HG02763 (cell line): Measurements from ENCODE around the gene DOCK7.
A peak's percentile ranks its signal among the peaks of the same experiment; 100 is the strongest.
"Not testable (repeated sequence)": the region's sequence is repeated elsewhere in the genome, so short reads cannot be mapped to it uniquely, and the experiment has no call there.

Experiments
- ATAC-seq: cut with Tn5 transposase; IDR thresholded peaks from one replicate; pipeline ENCODE4 v1.9.1; 2021; ENCODE audit warnings: mild to moderate bottlenecking, moderate library complexity; ENCODE audit not compliant: unreplicated experiment

Gene DOCK7

GRCh38 chr1:62613890-62614289 lies 74.3 kb downstream of the DOCK7 start:
- ATAC-seq: no peak

DNA sequence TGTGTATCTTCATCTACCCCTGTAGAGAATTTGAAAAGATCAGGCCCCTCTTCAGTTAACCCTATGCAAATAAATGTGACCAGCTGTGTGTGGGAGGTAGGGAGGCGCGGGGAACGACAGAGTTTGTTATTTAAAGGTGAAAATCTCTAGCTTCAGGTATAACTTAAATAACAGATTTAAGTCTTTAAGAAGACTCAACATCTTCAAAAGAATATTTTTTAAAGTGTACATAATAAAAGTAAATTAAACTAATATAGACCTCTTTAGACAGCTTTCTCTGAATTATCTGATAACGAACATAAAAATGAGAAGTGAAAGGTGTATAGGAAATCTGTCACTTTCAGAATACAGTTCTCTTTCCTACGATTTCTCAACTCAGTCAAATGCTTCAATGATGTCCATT lies 74.9 kb downstream of the DOCK7 start:
- peak; percentile 91 for ATAC-seq

GRCh38 chr1:62612770-62613169 lies 75.4 kb downstream of the DOCK7 start:
- ATAC-seq: no peak

DNA sequence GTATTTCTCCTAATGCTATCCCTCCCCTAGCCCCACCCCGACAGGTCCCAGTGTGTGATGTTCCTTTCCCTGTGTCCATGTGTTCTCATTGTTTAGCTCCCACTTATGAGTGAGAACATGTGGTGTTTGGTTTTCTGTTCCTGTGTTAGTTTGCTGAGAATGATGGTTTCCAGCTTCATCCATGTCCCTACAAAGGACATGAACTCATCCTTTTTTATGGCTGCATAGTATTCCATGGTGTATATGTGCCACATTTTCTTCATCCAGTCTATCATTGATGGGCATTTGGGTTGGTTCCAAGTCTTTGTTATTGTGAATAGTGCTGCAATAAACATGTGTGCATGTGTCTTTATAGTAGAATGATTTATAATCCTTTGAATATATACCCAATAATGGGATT lies 77.6 kb downstream of the DOCK7 start:
- ATAC-seq: not testable (repeated sequence)

DNA sequence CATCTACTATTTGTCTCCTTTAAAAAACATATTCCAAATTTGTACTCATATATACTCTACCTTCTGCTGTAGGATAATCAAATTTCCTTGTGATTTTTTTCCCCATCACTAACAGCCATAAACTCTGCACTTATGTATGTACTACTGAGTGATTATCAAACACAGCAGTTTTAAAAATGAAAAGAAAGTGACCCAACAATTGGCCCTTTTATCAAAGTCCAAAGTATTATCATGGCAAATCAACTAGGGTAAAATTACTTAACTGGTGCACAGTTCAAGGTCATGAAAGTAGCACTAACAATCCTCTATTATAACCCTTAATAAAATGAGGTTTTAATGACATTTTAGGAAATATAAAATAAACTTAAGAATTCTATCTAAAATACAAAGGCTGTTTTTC lies 79.3 kb downstream of the DOCK7 start:
- no peak for ATAC-seq

- no peak for ATAC-seq
Measured at GRCh38 chr1:62601457-62601856, 86.7 kb downstream of the DOCK7 start.

DNA sequence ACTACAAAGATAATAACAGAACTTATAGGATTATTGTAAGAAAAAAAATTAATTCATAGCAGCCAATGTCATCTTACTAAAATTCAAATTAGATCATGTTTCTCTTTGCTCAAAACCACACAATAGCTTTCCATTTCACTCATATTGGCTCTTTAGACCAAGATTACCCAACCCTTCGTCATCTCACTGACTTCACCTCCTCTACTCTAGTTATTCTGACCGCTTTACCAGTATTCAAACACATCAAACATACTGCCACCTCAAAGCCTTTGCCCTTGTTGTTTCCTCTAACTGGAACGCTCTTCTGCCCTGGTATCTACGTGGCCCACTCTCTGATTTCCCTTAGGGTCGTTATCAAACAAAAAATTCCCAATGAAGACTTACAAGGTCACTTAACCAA lies 89.1 kb downstream of the DOCK7 start:
- no peak for ATAC-seq

DNA sequence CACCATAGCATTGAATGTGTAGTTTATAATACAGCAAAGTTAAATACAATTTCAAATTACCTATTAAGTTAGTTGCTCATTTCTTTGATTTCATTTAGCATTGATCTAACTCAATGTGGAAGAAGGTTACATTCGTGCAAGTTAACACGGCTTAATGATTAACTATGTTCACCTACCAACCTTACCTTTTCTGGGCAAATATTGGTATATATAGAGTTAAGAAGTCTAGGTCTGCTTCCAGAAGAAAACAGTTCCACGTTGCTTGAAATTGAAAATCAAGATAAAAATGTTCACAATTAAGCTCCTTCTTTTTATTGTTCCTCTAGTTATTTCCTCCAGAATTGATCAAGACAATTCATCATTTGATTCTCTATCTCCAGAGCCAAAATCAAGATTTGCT lies 90.9 kb downstream of the DOCK7 start, which contains the start of gene ANGPTL3:
Gene ANGPTL3, plus strand, starts transcription at position 240 of the 400 bp plus-strand sequence. Its CDS starts 47 bp downstream, at position 287.
- ATAC-seq: no peak

DNA sequence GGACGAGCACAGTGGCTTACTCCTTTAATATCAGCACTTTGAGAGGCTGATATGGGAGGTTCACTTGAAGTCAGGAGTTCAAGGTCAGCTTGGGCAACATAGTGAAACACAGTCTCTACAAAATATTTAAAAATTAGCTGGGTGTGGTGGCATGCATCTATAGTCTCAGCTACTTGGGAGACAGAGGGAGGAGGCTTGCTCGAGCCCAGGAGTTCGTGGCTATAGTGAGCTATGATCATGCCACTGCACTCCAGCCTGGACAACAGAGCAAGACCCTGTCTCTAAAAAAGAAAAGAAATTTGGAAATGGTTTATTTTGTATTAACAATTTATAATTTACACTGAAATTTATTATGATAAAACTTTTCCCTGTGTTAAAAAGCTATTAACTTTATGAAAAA lies 92.5 kb downstream of the DOCK7 start:
- no peak for ATAC-seq

DNA sequence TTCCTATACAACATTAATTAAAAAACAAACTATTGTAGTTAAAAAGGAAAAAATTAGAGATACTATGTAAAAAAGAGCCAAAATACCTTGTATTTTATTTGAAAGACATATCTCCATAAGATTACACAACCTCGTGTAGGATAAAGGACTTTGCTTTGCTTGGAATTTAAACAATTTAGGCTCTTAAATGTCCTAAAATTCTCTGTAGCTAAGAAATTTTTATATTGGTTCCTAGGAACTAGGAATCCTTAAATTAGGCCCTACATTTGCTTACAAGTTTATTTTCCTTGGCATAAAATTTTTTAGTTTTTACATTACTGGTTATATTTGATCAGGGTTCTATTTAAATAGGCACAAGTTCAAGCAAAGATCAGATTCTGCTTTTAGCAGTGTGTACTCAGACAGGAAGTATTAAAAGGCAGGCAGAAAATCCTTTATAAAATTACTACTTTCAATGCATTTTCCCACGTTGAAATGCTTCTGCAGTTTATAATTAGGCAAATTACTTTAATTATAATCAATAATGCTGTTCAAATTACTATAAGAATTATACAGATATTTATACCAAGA lies 94.3 kb downstream of the DOCK7 start:
- ATAC-seq: no peak

DNA sequence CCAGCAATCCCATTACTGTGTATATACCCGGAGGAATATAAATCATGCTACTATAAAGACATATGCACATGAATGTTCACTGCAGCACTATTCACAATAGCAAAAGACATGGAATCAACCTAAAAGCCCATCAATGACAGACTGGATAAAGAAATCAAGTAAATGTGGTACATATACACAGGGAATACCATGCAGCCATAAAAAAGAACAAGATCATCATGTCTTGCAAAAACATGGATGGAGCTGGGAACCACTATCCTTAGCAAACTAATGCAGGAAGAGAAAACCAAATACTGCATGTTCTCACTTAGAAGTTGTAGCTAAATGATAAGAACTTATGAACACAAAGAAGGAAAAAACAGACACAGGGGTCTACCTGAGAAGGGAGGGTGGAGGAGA lies 97.2 kb downstream of the DOCK7 start:
- no peak for ATAC-seq

GRCh38 chr1:62590255-62590969 lies 97.8 kb downstream of the DOCK7 start:
- no peak for ATAC-seq

- ATAC-seq: no peak
Measured at GRCh38 chr1:62589321-62589720, 98.9 kb downstream of the DOCK7 start.

DNA sequence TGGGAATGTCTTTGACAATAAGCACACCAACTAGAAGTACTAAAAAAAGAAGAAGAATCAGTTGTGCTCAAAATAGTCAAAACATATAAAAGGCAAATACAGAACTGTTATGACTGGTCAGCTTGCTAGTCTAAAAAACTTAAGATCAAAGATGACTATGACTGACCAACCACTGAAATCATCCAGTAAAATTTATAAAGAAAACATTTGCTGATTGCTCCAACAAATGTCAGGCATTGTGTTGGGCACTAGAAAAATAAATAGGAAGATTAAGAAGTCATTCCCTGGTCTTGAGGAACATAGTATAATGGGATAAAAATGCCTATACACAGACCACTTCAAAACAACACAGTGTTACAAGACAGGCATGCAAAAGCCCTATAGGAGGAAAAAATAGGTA lies 100.2 kb downstream of the DOCK7 start:
- no peak for ATAC-seq

- no peak for ATAC-seq
Measured at GRCh38 chr1:62585469-62586155, 102.6 kb downstream of the DOCK7 start.

GRCh38 chr1:62573675-62574074 lies 114.5 kb downstream of the DOCK7 start:
- no peak for ATAC-seq

DNA sequence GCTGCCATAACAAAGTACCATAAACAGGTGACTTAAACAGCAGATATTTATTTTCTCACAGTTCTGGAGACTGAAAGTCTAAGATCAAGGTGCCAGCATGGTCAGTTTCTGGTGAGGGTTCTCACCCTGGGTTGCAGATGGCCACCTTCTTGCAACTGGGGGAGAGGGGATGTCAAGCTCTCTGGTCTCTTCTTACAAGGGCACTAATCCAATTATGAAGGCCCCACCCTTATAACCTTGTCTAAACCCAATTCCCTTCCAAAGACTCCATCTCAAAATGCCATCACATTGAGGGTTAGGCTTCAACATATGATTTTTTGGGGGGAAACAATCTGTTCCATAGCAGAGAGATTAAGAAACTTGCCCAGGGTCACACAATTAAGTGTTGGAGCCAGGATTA lies 115.7 kb downstream of the DOCK7 start:
- ATAC-seq: no peak

DNA sequence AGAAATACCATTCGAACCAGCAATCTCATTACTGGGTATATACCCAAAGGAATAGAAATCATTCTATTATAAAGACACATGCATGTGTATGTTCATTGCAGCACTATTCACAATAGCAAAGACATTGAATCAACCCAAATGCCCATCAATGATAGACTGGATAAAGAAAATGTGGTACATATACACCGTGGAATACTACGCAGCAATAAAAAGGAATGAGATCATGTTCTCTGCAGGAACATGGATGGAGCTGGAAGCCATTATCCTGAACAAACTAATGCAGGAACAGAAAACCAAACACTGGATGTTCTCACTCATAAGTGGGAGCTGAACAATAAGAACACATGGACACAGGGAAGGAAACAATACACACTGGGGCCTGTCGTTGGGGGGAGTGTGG lies 116.7 kb downstream of the DOCK7 start:
- ATAC-seq: not testable (repeated sequence)

DNA sequence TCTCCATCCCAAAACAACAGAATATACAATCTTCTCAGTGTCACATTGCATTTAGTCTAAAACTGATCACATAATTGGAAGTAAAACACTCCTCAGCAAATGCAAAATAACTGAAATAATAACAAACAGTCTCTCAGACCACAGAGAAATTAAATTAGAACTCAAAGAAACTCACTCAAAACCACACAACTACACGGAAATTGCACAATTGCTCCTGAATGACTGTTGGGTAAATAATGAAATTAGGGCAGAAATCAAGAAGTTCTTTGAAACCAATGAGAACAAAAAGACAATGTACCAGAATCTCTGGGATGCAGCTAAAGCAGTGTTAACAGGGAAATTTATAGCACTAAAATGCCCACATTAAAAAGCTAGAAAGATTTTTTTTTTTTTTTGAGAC lies 120.3 kb downstream of the DOCK7 start:
- not testable (repeated sequence) for ATAC-seq

DNA sequence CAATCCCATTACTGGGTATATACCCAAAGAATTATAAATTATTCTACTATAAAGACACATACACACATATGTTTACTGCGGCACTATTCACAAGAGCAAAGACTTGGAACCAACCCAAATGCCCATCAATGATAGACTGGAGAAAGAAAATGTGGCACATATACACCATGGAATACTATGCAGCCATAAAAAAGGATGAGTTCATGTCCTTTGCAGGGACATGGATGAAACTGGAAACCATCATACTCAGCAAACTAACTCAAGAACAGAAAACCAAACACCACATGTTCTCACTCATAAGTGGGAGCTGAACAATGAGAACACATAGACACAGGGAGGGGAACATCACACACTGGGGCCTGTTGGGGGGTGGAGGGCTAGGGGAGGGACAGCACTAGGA lies 121.0 kb downstream of the DOCK7 start:
- not testable (repeated sequence) for ATAC-seq

GRCh38 chr1:62561306-62561705 lies 126.9 kb downstream of the DOCK7 start:
- ATAC-seq: no peak

- ATAC-seq: no peak
Measured at GRCh38 chr1:62544570-62544969, 143.6 kb downstream of the DOCK7 start.
